GM19438 (cell line): Measurements from ENCODE around the gene RBM34.
A peak's percentile ranks its signal among the peaks of the same experiment; 100 is the strongest.
"Not testable (repeated sequence)": the region's sequence is repeated elsewhere in the genome, so short reads cannot be mapped to it uniquely, and the experiment has no call there.

Experiments
- ATAC-seq: cut with Tn5 transposase; IDR thresholded peaks from one replicate; pipeline ENCODE4 v1.9.1; 2021; ENCODE audit warnings: low read depth; ENCODE audit not compliant: unreplicated experiment

Gene RBM34

GRCh38 chr1:235160957-235161684 is at the start of gene RBM34:
Gene RBM34 (minus strand): TSS chr1:235161250. CDS start chr1:235161226, 24 bp downstream.
- peak; percentile 86 for ATAC-seq

- ATAC-seq: no peak
Measured at GRCh38 chr1:235207209-235207565, 46.1 kb upstream of the RBM34 start.

- ATAC-seq: no peak
Measured at GRCh38 chr1:235206533-235207208, 45.6 kb upstream of the RBM34 start.

GRCh38 chr1:235205687-235206086 is 44.6 kb upstream of the RBM34 start:
- no peak for ATAC-seq

GRCh38 chr1:235203428-235203827 is 42.4 kb upstream of the RBM34 start:
- ATAC-seq: no peak

GRCh38 chr1:235202447-235202846 is 41.4 kb upstream of the RBM34 start:
- not testable (repeated sequence) for ATAC-seq

- no peak for ATAC-seq
Measured at GRCh38 chr1:235199441-235199840, 38.4 kb upstream of the RBM34 start.

- no peak for ATAC-seq
Measured at GRCh38 chr1:235190431-235190830, 29.4 kb upstream of the RBM34 start.

GRCh38 chr1:235187316-235187715 is 26.3 kb upstream of the RBM34 start:
- no peak for ATAC-seq

GRCh38 chr1:235181561-235182245 is 20.7 kb upstream of the RBM34 start:
- ATAC-seq: no peak

GRCh38 chr1:235180916-235181460 is 19.9 kb upstream of the RBM34 start:
- ATAC-seq: no peak

GRCh38 chr1:235176486-235176885 is 15.4 kb upstream of the RBM34 start:
- ATAC-seq: no peak

- no peak for ATAC-seq
Measured at GRCh38 chr1:235169986-235170385, 8.9 kb upstream of the RBM34 start.

- no peak for ATAC-seq
Measured at GRCh38 chr1:235168375-235168774, 7.3 kb upstream of the RBM34 start.

- ATAC-seq: no peak
Measured at GRCh38 chr1:235161685-235162327, 756 bp upstream of the RBM34 start.

GRCh38 chr1:235160383-235160956 is 580 bp downstream of the RBM34 start:
- ATAC-seq: peak; percentile 46

- not testable (repeated sequence) for ATAC-seq
Measured at GRCh38 chr1:235159930-235160329, 1.1 kb downstream of the RBM34 start.

GRCh38 chr1:235159284-235159683 is 1.8 kb downstream of the RBM34 start:
- ATAC-seq: not testable (repeated sequence)

GRCh38 chr1:235158680-235159079 is 2.4 kb downstream of the RBM34 start:
- ATAC-seq: no peak

GRCh38 chr1:235157150-235157549 is 3.9 kb downstream of the RBM34 start:
- ATAC-seq: no peak
